HG02588 (cell line): Measurements from ENCODE around the gene PLA1A.
"Not testable (repeated sequence)": the region's sequence is repeated elsewhere in the genome, so short reads cannot be mapped to it uniquely, and the experiment has no call there.

ENCODE experiments used
- ATAC-seq: cut with Tn5 transposase; IDR thresholded peaks from one replicate; pipeline ENCODE4 v1.9.1; 2021; ENCODE audit warnings: mild to moderate bottlenecking, moderate library complexity; ENCODE audit not compliant: unreplicated experiment

PLA1A gene

GRCh38 chr3:119575507-119575906 lies 22.2 kb upstream of the PLA1A start:
- ATAC-seq = no peak

GRCh38 chr3:119579366-119580066 lies 18.2 kb upstream of the PLA1A start, which contains the start of gene ADPRH:
ADPRH (plus strand) TSS chr3:119579492; CDS start chr3:119582170, 2,678 bp downstream.
- peak; percentile 74 for ATAC-seq

DNA sequence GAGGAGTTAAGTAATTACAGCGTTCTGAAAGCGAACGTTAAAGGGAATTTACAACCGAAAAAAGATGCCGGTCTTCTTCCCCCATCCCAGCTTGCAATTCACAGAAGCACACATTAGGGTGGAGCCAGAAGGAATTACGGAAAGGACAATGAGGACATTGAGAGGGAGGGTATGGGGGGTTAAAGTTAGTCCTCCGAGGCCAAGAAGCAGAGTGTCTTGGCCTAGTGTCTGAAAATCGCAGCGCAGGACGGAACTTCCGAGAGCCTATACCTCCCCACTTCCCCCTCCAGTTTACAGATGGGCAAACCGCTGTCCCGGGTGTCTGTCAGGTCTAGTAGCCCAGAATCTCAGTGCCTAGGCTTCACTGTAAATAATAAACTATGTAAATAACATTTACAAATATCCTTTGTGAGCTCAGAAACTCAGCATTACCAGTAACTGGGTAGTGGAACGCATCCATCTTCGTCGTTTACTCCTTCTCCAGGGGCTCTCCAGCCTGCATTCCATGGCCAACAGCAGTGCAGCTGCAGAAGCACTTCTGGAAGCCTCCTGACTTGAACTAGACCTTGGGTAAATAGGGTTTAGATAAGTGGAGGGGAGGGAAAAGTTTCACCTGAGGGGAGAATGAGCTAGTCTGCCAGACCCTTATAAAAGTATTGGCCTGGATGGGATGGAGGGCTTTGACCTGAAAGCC lies 17.5 kb upstream of the PLA1A start:
- peak; percentile 62 for ATAC-seq

- ATAC-seq = peak; percentile 38
These were observed 15.5 kb upstream of the PLA1A start for GRCh38 chr3:119582178-119582577.

DNA sequence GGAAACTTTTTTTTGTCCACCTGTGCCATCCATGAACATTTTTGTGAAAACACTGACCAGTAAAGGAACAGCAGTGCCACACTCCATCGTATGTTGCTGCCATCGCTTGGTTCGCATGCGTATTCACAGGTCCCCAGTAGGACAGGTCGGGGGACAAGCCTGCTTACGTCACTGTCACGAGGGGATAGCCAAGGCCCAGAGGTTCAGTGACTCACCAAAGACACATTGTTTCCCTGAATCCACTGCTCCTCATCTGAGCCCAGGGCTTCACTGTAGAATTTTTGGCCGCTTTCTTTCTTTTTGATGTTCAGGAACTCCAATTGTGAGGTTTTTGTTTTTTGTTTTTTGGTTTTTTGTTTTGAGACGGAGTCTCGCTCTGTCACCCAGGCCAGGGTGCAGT lies 12.5 kb upstream of the PLA1A start:
- ATAC-seq = no peak

GRCh38 chr3:119585856-119586570 lies 11.7 kb upstream of the PLA1A start:
- no peak for ATAC-seq

GRCh38 chr3:119586733-119587172 lies 10.9 kb upstream of the PLA1A start:
- ATAC-seq = no peak

DNA sequence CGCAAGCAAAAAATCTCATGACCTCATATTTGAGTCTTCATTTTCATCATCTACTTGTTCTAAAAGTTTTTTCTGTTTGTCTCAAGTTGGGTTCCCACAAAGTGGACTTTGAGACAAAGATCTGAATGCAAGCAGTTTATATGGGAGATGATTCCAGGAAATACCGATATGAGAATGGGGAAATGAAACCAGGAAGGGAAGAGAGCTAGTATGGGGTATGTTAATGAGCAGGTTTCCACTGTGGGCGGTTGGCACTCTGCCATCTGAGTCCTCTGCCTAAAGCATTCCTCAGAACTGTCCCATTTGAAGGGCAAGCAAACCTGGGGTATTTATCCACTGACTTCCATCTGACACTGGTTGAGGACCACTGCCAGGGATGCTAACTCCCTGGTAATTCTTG lies 9.6 kb upstream of the PLA1A start:
- no peak for ATAC-seq

DNA sequence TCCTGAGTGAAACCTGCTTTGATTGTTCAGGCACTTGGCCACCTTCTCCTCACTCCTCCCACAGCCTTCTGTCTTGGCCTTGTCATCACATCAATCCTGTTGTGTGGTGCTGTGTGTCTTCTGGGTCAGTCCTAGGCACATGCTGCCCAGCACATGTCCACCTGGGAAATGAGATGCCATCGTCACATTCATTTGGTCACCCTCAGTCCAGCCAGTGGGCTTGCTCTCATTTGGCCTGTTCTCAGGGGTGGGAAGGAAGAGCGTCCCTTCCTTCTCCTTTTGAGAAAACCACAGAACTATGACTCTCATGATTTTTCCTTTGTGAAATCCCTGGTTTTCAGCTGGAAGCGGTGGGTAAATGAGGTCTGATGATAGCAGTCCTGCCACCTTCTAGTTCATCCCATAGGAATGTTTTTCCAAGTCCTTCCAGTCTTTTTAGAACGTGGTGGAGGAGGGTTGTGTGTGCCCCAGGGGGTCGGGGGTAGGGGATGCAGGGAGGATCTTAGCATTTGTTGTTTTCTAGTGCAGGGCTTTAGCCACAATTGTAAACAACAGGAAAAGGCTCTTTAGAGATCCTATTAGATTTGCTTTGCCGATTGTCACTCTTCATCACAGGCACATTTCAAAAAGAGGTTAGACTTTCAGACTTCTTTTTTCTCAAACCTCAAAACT lies 8.4 kb upstream of the PLA1A start:
- ATAC-seq = no peak

DNA sequence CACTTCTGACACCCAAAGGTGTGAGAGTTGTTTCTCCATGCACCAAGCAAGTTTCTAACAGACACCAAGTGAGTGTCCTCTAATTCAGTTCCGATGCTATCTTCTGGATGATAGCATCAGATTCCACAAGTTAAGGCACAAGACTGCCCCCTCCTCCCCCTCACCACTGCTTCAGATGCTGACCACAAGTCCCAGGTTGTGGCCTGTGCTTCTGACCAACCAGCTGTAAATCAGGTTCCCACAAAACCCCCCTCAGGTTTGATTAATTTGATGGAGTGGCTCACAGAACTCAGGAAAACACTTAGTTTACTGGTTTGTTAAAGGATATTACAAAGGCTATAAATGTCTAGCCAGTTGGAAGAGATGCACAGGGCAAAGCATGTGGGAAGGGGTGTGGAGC lies 7.0 kb upstream of the PLA1A start:
- ATAC-seq = no peak

DNA sequence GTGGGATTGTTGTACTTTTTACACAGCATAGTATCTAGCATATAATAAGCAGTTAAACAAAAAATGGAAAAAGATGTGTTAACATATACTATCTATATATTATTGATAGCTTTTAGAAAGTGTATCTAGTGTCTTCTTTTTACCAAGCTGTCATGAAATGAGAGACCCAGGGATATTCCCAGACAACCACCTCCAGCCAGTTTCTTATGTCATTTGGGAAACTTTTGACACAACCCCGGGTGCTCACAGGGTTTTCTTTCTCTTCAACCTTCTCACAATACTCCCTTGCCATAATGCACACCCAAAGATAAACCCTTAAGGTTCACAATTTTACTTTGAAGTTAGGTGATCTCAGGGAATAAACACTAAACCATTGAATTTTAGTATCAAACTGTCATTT lies 4.8 kb upstream of the PLA1A start:
- ATAC-seq = no peak

DNA sequence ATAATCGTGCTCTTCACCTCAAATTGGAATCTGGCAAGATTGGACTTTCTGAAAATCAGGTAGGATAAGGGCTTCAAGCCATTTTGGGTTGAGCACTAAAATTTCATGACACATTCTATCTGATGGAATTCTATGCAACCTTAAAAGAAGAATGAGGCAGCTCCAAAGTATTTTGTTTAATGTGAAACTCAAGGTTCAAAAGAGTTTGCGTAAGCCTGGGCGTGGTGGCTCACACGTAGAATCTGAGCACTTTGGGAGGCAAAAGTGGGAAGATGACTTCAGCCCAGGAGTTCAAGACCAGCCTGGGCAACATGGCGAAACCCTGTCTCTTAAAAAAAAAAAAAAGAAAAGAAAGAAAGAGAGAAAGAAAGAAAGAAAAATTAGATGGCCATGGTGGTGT lies 3.6 kb upstream of the PLA1A start:
- ATAC-seq = no peak

- not testable (repeated sequence) for ATAC-seq
These were observed 2.8 kb upstream of the PLA1A start for GRCh38 chr3:119594929-119595328.

GRCh38 chr3:119595639-119596334 lies 1.9 kb upstream of the PLA1A start:
- no peak for ATAC-seq

DNA sequence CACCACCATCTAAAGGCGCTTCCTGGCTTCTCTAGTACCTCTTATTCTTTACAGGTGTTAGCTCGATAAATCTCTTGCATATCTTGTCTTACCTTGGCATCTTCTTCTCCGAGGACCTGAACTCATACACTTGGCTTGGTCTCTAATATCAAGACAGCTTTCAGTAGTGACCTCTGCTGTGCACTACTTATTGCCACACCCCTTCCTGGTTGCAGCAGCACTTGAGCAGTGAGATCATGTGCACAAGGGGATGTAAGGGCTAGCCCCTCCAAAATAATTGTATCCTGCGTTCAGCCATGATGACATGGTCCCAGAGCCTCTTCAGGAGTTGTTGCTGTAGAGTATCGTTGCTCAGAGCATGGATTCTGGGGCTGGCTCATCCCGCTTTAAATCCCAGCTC lies 1.3 kb upstream of the PLA1A start:
- no peak for ATAC-seq

DNA sequence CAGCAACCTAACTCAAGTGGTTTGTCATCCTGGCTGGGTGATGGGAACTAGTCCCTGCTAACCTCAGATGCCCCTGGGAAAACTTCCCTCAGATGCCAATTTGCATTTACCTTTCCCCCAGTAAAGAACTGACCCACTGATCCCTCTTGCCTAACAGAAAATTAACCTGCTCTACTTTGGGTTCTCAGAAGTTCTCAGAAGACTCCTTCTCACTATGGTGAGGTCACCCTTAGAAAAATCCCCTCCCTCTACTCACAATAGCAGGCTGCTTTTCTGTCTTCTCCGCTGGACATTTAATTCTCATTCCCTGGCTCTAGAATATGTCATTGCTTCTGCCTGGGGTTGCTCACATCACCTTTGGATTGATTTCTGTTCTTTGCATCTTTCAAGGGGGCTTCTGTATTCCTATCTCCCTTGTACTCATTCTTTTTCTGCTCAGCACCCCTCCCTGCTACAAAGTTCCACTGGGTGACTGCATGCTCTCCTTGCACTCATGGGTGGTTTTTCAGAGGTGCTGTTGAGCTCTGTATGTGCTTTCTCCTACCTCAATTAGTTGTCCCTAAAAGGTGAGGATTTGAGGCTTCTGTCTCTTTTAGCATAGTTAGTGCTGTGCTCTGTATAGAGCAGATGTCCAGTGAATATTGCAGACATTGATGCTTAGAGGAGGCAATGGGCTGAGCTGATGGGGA lies 869 bp downstream of the PLA1A start:
- peak; percentile 54 for ATAC-seq

DNA sequence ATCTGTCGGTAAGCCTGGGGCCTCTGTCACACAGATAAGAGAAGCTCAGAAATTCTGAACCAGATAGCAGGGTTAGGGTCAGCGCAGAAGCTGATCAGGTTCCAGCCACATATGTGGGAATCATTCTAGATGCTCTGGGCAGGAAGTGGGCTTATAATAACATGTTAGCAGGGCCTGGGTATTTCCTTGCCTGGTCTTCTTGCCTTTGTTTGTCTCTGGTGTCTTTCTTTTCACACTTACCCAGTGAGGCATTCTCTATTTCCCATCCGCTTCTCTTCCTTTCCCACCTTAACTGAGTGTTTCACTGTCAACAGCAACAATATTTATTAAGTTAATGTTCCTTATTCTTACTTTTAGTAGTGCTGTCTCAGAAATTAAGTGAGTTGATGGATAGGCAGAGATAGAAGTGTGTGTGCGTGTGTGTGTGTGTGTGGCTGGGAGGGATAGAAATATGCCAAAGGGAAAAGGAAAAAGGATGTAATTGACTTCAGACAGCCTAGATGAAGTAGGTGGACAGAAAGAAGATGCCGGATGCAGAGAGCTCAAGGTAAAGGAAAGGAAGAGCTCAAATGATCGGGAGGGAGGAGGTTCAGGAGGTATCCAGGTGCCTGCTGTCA lies 2.0 kb downstream of the PLA1A start:
- ATAC-seq = no peak

DNA sequence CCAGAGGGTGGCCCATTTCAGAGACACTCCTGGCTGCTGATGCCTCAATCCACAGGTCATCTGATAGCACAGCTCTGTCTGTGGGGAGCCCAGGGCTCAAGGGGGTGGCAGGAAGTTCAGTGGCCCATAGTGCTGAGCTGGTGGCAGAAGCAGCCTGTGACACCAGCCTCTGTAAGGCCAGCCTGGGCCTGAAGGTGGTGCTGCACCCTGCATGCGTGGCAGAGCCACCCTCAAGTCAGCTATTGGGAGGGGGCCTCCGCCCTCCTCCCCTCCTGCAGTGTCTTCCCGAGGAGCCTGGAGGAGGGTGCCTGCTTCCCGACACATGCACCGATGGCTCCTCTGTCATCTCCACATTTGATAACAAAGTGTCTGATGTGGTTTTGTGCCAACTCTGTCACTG lies 3.0 kb downstream of the PLA1A start:
- ATAC-seq = peak; percentile 55

DNA sequence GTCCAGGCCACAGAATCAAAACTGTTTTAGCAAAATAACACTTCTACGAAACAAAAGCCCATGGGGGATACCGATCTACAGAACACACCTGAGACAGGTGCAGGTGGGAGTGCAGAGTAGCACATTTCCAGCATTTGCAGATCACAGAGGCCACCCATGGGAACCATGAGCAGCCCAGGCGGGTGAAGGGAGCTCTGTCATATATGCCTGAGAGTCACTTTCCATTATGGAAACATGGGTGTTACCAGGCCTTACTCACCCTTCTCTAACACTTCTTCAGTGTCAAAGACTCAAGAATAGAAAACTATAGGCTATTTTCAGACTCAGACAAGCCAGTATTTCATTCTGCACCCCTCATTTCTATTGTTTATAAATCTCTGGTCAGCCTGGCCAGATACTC lies 3.5 kb downstream of the PLA1A start:
- no peak for ATAC-seq

GRCh38 chr3:119602676-119603075 lies 5.0 kb downstream of the PLA1A start:
- ATAC-seq = no peak
